Activated T-cell treated with anti-CD3 and anti-CD28 coated beads, Interleukin-2, amount 50 U/mL, for 24 hours (primary cell): Measurements from ENCODE around the gene TIMP1.
"Not testable (repeated sequence)": the region's sequence is repeated elsewhere in the genome, so short reads cannot be mapped to it uniquely, and the experiment has no call there.

Experiments used
- DNase-seq: peaks from one replicate; pipeline ENCODE4 v3.0.0-alpha.2; 2020
- H3K27ac Mint-ChIP-seq: 2 replicates; pipeline ENCODE4 v1.8.0; 2020; ENCODE audit warnings: mild to moderate bottlenecking, mixed read lengths
- H3K27me3 Mint-ChIP-seq: 2 replicates; pipeline ENCODE4 v1.8.0; 2020; ENCODE audit warnings: mixed read lengths
- H3K36me3 Mint-ChIP-seq: 2 replicates; pipeline ENCODE4 v1.8.0; 2020; ENCODE audit warnings: low read depth, mixed read lengths
- H3K4me1 Mint-ChIP-seq: 2 replicates; pipeline ENCODE4 v1.8.0; 2020; ENCODE audit warnings: low read depth, mixed read lengths
- H3K4me3 Mint-ChIP-seq: 2 replicates; pipeline ENCODE4 v1.8.0; 2020; ENCODE audit warnings: mild to moderate bottlenecking, moderate library complexity, mixed read lengths
- H3K9me3 Mint-ChIP-seq: 2 replicates; pipeline ENCODE4 v1.8.0; 2020; ENCODE audit warnings: mixed read lengths

TIMP1 gene

GRCh38 chrX:47583240-47583861, 1.1 kb downstream of the TIMP1 start:
- Mint-ChIP-seq H3K4me1 (peaks cover 40% of the 10 kb centered on the region), H3K27ac (no peak overlapping the region), H3K27me3 (peaks cover 29% of the 10 kb centered on the region), H3K36me3 (no peaks in the 10 kb centered on the region), H3K4me3 (peak overlapping the region; percentile 19), H3K9me3 (no peaks in the 10 kb centered on the region)
- no peak for DNase-seq

- DNase-seq: no peak
- no peaks in the 10 kb centered on the region for H3K9me3 Mint-ChIP-seq
- peaks cover 31% of the 10 kb centered on the region for H3K4me1 Mint-ChIP-seq
- H3K36me3 Mint-ChIP-seq: no peaks in the 10 kb centered on the region
- no peak overlapping the region for H3K4me3 Mint-ChIP-seq
- peaks cover 21% of the 10 kb centered on the region for H3K27me3 Mint-ChIP-seq
- H3K27ac Mint-ChIP-seq: no peak overlapping the region
Observed at GRCh38 chrX:47584714-47585113, 2.5 kb downstream of the TIMP1 start.

- Mint-ChIP-seq H3K9me3 (no peaks in the 10 kb centered on the region), H3K4me3 (no peak overlapping the region), H3K36me3 (no peaks in the 10 kb centered on the region), H3K4me1 (peaks cover 28% of the 10 kb centered on the region), H3K27me3 (peaks cover 21% of the 10 kb centered on the region), H3K27ac (no peak overlapping the region)
- no peak for DNase-seq
Observed at GRCh38 chrX:47585273-47585672, 3.0 kb downstream of the TIMP1 start.

- Mint-ChIP-seq H3K27ac (no peak overlapping the region), H3K4me1 (peaks cover 24% of the 10 kb centered on the region), H3K4me3 (no peak overlapping the region)
Observed at GRCh38 chrX:47586043-47586787, 4.0 kb downstream of the TIMP1 start.

GRCh38 chrX:47587091-47587891, 5.1 kb downstream of the TIMP1 start:
- Mint-ChIP-seq H3K9me3 (no peaks in the 10 kb centered on the region), H3K4me1 (peaks cover 15% of the 10 kb centered on the region), H3K27ac (no peak overlapping the region), H3K36me3 (no peaks in the 10 kb centered on the region), H3K27me3 (peaks cover 21% of the 10 kb centered on the region), H3K4me3 (no peak overlapping the region)
- DNase-seq: no peak

More at GRCh38 chrX:47586043-47586787, 4.0 kb downstream of the TIMP1 start:
- H3K9me3 Mint-ChIP-seq: no peaks in the 10 kb centered on the region
- no peak for DNase-seq
- no peaks in the 10 kb centered on the region for H3K36me3 Mint-ChIP-seq
- H3K27me3 Mint-ChIP-seq: peaks cover 21% of the 10 kb centered on the region

- Mint-ChIP-seq H3K27ac (no peak overlapping the region), H3K4me3 (no peak overlapping the region), H3K4me1 (peaks cover 15% of the 10 kb centered on the region), H3K36me3 (no peaks in the 10 kb centered on the region), H3K27me3 (peaks cover 21% of the 10 kb centered on the region), H3K9me3 (no peaks in the 10 kb centered on the region)
- DNase-seq: no peak
Observed at GRCh38 chrX:47587906-47588735, 5.9 kb downstream of the TIMP1 start.

- no peaks in the 10 kb centered on the region for H3K36me3 Mint-ChIP-seq
- DNase-seq: no peak
- H3K27ac Mint-ChIP-seq: no peak overlapping the region
- peaks cover 13% of the 10 kb centered on the region for H3K4me1 Mint-ChIP-seq
- no peak overlapping the region for H3K4me3 Mint-ChIP-seq
- H3K9me3 Mint-ChIP-seq: no peaks in the 10 kb centered on the region
- H3K27me3 Mint-ChIP-seq: peaks cover 10% of the 10 kb centered on the region
Observed at GRCh38 chrX:47590984-47591383, 8.7 kb downstream of the TIMP1 start.

GRCh38 chrX:47593522-47593921, 11.3 kb downstream of the TIMP1 start:
- H3K27ac Mint-ChIP-seq: no peak overlapping the region
- no peaks in the 10 kb centered on the region for H3K36me3 Mint-ChIP-seq
- H3K9me3 Mint-ChIP-seq: peaks cover 10% of the 10 kb centered on the region
- no peak for DNase-seq
- peaks cover 17% of the 10 kb centered on the region for H3K4me1 Mint-ChIP-seq
- peaks cover 7% of the 10 kb centered on the region for H3K27me3 Mint-ChIP-seq
- no peak overlapping the region for H3K4me3 Mint-ChIP-seq

- no peak for DNase-seq
- Mint-ChIP-seq H3K36me3 (no peaks in the 10 kb centered on the region), H3K4me1 (peaks cover 17% of the 10 kb centered on the region), H3K27ac (peak overlapping the region; percentile 46), H3K4me3 (no peak overlapping the region), H3K9me3 (peaks cover 15% of the 10 kb centered on the region), H3K27me3 (peaks cover 7% of the 10 kb centered on the region)
Observed at GRCh38 chrX:47595716-47596251, 13.5 kb downstream of the TIMP1 start.

- Mint-ChIP-seq H3K27me3 (peaks cover 7% of the 10 kb centered on the region), H3K4me1 (peaks cover 17% of the 10 kb centered on the region), H3K4me3 (no peak overlapping the region), H3K36me3 (no peaks in the 10 kb centered on the region), H3K27ac (peak overlapping the region; percentile 46), H3K9me3 (peaks cover 15% of the 10 kb centered on the region)
- DNase-seq: no peak
Observed at GRCh38 chrX:47596256-47596655, 14.0 kb downstream of the TIMP1 start.

GRCh38 chrX:47597222-47597621, 15.0 kb downstream of the TIMP1 start:
- peaks cover 17% of the 10 kb centered on the region for H3K4me1 Mint-ChIP-seq
- H3K27ac Mint-ChIP-seq: no peak overlapping the region
- H3K4me3 Mint-ChIP-seq: no peak overlapping the region
- no peak for DNase-seq
- H3K27me3 Mint-ChIP-seq: peaks cover 7% of the 10 kb centered on the region
- H3K9me3 Mint-ChIP-seq: peaks cover 15% of the 10 kb centered on the region
- no peaks in the 10 kb centered on the region for H3K36me3 Mint-ChIP-seq

- not testable (repeated sequence) for H3K4me1 Mint-ChIP-seq, H3K36me3 Mint-ChIP-seq, DNase-seq, H3K9me3 Mint-ChIP-seq, H3K27ac Mint-ChIP-seq, H3K27me3 Mint-ChIP-seq, H3K4me3 Mint-ChIP-seq
Observed at GRCh38 chrX:47603125-47603524, 20.9 kb downstream of the TIMP1 start.

- Mint-ChIP-seq H3K4me3 (no peak overlapping the region), H3K9me3 (no peaks in the 10 kb centered on the region), H3K27me3 (peaks cover 4% of the 10 kb centered on the region), H3K4me1 (peaks cover 2% of the 10 kb centered on the region), H3K36me3 (no peaks in the 10 kb centered on the region), H3K27ac (no peak overlapping the region)
- no peak for DNase-seq
Observed at GRCh38 chrX:47605024-47605423, 22.8 kb downstream of the TIMP1 start.

- no peaks in the 10 kb centered on the region for H3K9me3 Mint-ChIP-seq
- no peak for DNase-seq
- no peak overlapping the region for H3K27ac Mint-ChIP-seq
- H3K27me3 Mint-ChIP-seq: peaks cover 9% of the 10 kb centered on the region
- no peak overlapping the region for H3K4me3 Mint-ChIP-seq
- H3K36me3 Mint-ChIP-seq: no peaks in the 10 kb centered on the region
- peaks cover 2% of the 10 kb centered on the region for H3K4me1 Mint-ChIP-seq
Observed at GRCh38 chrX:47607091-47607490, 24.9 kb downstream of the TIMP1 start.
